Calu3 (cell line): Measurements from ENCODE around the gene L1CAM. TPM values are rescaled to one million over a fixed set of nuclear protein-coding genes. Genes with fewer than 3 reads are reported as not detected.

Source experiments
- BruUV-seq: library from RNA; stranded (reverse); fragments of 400-500 nt; replicated peaks from 2 replicates; lab custom pipeline; 2021; lab: Mats Ljungman, UMichigan
- CTCF ChIA-PET: fragments of 300-600 bp; sonication (Branson Sonifier 250); formaldehyde crosslinking; loops from one replicate; lab custom pipeline; 2022; ENCODE audit warnings: antibody characterized with exemption; lab: Charles Lee
- DNase-seq: peaks from one replicate; pipeline ENCODE4 v3.0.0; 2022
- H3K27ac Mint-ChIP-seq: one replicate; pipeline ENCODE4 v1.8.0; 2022; ENCODE audit warnings: mixed read lengths; ENCODE audit not compliant: unreplicated experiment
- H3K27me3 Mint-ChIP-seq: one replicate; pipeline ENCODE4 v1.8.0; 2022; ENCODE audit warnings: mixed read lengths; ENCODE audit not compliant: unreplicated experiment
- H3K36me3 Mint-ChIP-seq: one replicate; pipeline ENCODE4 v1.8.0; 2022; ENCODE audit warnings: mild to moderate bottlenecking, moderate library complexity, mixed read lengths; ENCODE audit not compliant: insufficient read depth, unreplicated experiment
- H3K4me1 Mint-ChIP-seq: one replicate; pipeline ENCODE4 v1.8.0; 2022; ENCODE audit warnings: mild to moderate bottlenecking, low read depth, mixed read lengths; ENCODE audit not compliant: unreplicated experiment
- H3K4me3 Mint-ChIP-seq: one replicate; pipeline ENCODE4 v1.8.0; 2022; ENCODE audit warnings: mild to moderate bottlenecking, low read depth, moderate library complexity, mixed read lengths; ENCODE audit not compliant: unreplicated experiment
- H3K9me3 Mint-ChIP-seq: one replicate; pipeline ENCODE4 v1.8.0; 2022; ENCODE audit warnings: low read depth, mixed read lengths; ENCODE audit not compliant: unreplicated experiment
- intact Hi-C: fragments of 100-400 bp; cut with micrococcal nuclease; formaldehyde crosslinking; loops from one replicate; pipeline ENCODE4 v1.10.0; 2022; ENCODE audit not compliant: unreplicated experiment
- total RNA-seq: library from RNA; stranded (reverse); gene quantifications from 2 replicates; pipeline ENCODE4 v1.2.3, GENCODE V29; 2022
- TF ChIP-seq, protein P1 (sequence below): fragments of 200-600 bp; IDR thresholded peaks from one replicate; pipeline ENCODE4 v1.8.0; 2022; ENCODE audit warnings: antibody characterized with exemption; ENCODE audit not compliant: unreplicated experiment

Gene L1CAM
- total RNA-seq, 1 experiment from 2014 or later = 14.2 TPM

DNA sequence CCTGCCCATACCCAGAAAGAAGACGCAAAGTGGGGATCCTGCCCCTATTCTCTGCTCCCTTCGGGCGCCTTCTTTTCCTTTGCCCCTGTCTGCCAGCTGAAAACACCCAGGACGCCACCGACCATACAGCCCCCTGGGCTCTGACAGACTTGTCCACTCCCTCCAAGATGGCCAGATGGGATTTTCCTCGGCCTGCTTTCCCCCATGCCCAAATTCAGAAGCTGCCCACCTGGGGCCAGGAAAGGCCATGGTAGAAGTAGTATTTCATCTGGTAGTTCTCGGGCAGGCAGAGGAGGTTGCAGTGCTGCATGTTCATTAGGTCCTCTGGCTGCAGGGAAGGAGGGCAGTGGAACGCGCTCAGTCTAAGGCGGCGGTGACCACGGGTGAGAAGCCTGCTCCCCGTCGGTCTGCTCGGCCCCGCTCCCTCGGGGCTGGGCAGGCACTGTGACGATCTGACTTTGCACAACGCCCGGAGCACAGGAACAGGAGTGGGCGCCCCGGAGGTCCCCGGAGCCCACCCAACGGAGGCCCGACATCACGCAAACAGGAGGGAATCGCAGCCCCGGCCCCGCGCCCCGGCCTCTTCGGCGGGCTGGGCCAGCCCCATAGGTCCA lies 48.3 kb upstream of the L1CAM start:
- Mint-ChIP-seq H3K36me3 (peaks cover 39% of the 10 kb centered on the region), H3K9me3 (no peaks in the 10 kb centered on the region), H3K27ac (peak overlapping the region; percentile 33), H3K4me1 (no peaks in the 10 kb centered on the region), H3K4me3 (peak overlapping the region; percentile 80), H3K27me3 (no peaks in the 10 kb centered on the region)
- intact Hi-C loops = no loop called here
- no peak for DNase-seq
- no TSS peak for BruUV-seq
- CTCF ChIA-PET = interaction anchor here (1.2 kb wide), 1 partner anchor 13 kb away, joined by 3 read pairs; no protein-coding TSS in a partner anchor
- TF ChIP-seq, protein P1, sequence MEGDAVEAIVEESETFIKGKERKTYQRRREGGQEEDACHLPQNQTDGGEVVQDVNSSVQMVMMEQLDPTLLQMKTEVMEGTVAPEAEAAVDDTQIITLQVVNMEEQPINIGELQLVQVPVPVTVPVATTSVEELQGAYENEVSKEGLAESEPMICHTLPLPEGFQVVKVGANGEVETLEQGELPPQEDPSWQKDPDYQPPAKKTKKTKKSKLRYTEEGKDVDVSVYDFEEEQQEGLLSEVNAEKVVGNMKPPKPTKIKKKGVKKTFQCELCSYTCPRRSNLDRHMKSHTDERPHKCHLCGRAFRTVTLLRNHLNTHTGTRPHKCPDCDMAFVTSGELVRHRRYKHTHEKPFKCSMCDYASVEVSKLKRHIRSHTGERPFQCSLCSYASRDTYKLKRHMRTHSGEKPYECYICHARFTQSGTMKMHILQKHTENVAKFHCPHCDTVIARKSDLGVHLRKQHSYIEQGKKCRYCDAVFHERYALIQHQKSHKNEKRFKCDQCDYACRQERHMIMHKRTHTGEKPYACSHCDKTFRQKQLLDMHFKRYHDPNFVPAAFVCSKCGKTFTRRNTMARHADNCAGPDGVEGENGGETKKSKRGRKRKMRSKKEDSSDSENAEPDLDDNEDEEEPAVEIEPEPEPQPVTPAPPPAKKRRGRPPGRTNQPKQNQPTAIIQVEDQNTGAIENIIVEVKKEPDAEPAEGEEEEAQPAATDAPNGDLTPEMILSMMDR = no peak

DNA sequence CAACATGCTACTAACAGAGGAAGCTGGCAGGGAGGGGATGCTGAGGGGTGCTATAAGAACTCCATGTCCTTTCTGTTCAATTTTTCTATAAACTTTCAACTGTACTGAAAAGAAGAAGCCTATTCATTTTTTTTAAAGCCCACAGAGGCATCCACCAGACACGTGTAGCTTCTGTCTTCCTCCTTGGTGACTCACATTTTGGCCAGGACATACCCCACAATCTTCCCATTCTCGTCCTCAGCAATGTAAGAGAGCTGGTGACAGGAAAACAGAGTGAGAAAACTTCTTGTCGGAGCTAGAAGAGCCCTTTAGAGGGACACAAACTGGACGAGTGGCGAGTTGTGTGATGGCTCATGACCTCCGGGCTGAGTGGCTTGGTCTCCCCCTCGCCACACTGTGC lies 47.8 kb upstream of the L1CAM start:
- TSS peak; percentile 52 for BruUV-seq

DNA sequence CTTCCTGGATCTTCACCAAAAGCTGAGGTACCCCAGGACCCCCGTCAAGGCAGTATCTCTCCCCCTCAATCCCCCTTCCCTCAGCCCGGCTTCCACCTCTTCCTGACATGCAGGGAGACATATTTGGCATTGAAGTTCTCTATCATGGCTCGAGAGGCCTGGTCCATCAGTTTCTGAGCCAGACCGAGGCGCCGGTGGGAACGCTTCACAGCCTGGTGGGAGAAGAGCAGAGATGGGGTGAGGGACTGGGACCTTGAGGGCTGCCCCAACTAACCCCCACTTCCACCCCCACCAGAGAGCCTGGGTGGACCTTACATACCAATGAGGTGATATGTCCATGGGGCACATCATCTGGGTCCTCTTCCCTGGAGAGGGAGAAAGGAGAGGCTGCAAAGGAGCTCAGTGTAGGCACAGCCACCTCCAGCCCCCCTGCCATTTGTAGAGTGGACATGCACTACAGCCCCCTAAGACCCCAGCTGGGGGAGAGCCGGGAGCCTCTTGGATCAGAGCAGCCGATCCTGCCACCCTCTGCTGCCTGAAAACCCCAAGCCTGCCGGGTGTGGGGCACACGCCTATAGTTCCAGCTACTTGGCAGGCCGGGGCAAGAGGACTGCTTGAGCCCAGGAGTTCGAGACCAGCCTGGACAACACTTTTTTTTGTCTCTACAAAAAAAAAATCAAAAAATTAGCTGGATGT lies 46.4 kb upstream of the L1CAM start:
- Mint-ChIP-seq H3K27ac (no peak overlapping the region), H3K9me3 (no peaks in the 10 kb centered on the region), H3K36me3 (peaks cover 52% of the 10 kb centered on the region), H3K27me3 (no peaks in the 10 kb centered on the region), H3K4me3 (no peak overlapping the region), H3K4me1 (peaks cover 1% of the 10 kb centered on the region)
- intact Hi-C loops = no loop called here
- no TSS peak for BruUV-seq
- DNase-seq = no peak
- CTCF ChIA-PET = no interaction called here
- TF ChIP-seq, protein P1 = no peak

More for the DNA sequence above, 47.8 kb upstream of the L1CAM start:
- H3K36me3 Mint-ChIP-seq = peaks cover 39% of the 10 kb centered on the region
- CTCF ChIA-PET = interaction anchor here (1.2 kb wide), 1 partner anchor 13 kb away, joined by 3 read pairs; no protein-coding TSS in a partner anchor
- DNase-seq = no peak
- H3K4me1 Mint-ChIP-seq = no peaks in the 10 kb centered on the region
- H3K4me3 Mint-ChIP-seq = peak overlapping the region; percentile 80
- intact Hi-C loops = no loop called here
- TF ChIP-seq, protein P1 = no peak
- no peaks in the 10 kb centered on the region for H3K9me3 Mint-ChIP-seq
- H3K27me3 Mint-ChIP-seq = no peaks in the 10 kb centered on the region
- peak overlapping the region; percentile 33 for H3K27ac Mint-ChIP-seq

DNA sequence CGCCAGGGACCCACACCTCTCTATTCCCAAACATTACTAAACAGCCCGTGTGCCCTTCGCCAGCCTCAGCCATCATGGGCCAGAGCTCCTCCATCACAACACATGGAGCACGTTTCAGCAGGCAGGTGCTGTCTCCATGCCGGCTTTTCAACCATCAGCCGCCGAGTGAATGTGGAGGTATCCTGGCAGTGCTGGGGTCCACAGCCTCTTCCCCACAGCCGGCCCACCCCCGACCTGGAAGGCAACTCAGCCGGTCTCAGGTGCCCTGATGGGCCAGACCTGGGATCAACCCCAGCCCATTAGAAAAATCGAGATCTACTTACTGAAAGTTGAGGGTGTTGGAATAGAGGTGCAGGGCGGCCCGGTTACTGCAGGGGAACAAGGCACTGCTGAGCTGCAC lies 45.8 kb upstream of the L1CAM start:
- TF ChIP-seq, protein P1 = no peak
- peaks cover 59% of the 10 kb centered on the region for H3K36me3 Mint-ChIP-seq
- no peak overlapping the region for H3K4me3 Mint-ChIP-seq
- H3K4me1 Mint-ChIP-seq = peaks cover 8% of the 10 kb centered on the region
- no peaks in the 10 kb centered on the region for H3K27me3 Mint-ChIP-seq
- BruUV-seq = no TSS peak
- H3K27ac Mint-ChIP-seq = no peak overlapping the region
- intact Hi-C loops = no loop called here
- H3K9me3 Mint-ChIP-seq = no peaks in the 10 kb centered on the region
- CTCF ChIA-PET = no interaction called here
- DNase-seq = no peak
